ENCODE results near the gene LMX1A.

Gene LMX1A

GRCh38 chr1:165290148-165290547, 66.4 kb downstream of the LMX1A start:
- Mint-ChIP-seq H3K27me3 (peaks cover 19 to 45% of the 10 kb centered on the region in 2 donors), H3K9me3 (no peaks in the 10 kb centered on the region), H3K36me3 (ENCODE audit: insufficient read depth) (no peaks in the 10 kb centered on the region), H3K4me1 (ENCODE audit: low read depth in 2 of 2) (no peaks in the 10 kb centered on the region), H3K27ac (no peak overlapping the region), H3K4me3 (no peak overlapping the region)
- no peak for ATAC-seq (replicated peaks)
- no peak for DNase-seq

- ATAC-seq (replicated peaks): no peak
- H3K4me1 Mint-ChIP-seq (ENCODE audit: low read depth in 2 of 2): no peaks in the 10 kb centered on the region
- H3K36me3 Mint-ChIP-seq (ENCODE audit: insufficient read depth): no peaks in the 10 kb centered on the region
- no peak overlapping the region for H3K27ac Mint-ChIP-seq
- H3K9me3 Mint-ChIP-seq: no peaks in the 10 kb centered on the region
- DNase-seq: no peak
- no peak overlapping the region for H3K4me3 Mint-ChIP-seq
- peaks cover 21 to 49% of the 10 kb centered on the region in 2 donors for H3K27me3 Mint-ChIP-seq
Observed at GRCh38 chr1:165289556-165289955, 67.0 kb downstream of the LMX1A start.

- DNase-seq (no peak), ATAC-seq (replicated peaks) (no peak)
- no peak overlapping the region for H3K4me3 Mint-ChIP-seq
- no peak overlapping the region for H3K27ac Mint-ChIP-seq
- no peaks in the 10 kb centered on the region for H3K9me3 Mint-ChIP-seq
- no peaks in the 10 kb centered on the region for H3K4me1 Mint-ChIP-seq (ENCODE audit: low read depth in 2 of 2)
- no peaks in the 10 kb centered on the region for H3K36me3 Mint-ChIP-seq (ENCODE audit: insufficient read depth)
- H3K27me3 Mint-ChIP-seq: peaks cover 22 to 59% of the 10 kb centered on the region in 2 donors
Observed at GRCh38 chr1:165288350-165289120, 68.0 kb downstream of the LMX1A start.

GRCh38 chr1:165287781-165288180, 68.7 kb downstream of the LMX1A start:
- Mint-ChIP-seq H3K27me3 (peaks cover 27 to 63% of the 10 kb centered on the region in 2 donors), H3K4me3 (no peak overlapping the region), H3K4me1 (ENCODE audit: low read depth in 2 of 2) (no peaks in the 10 kb centered on the region), H3K36me3 (ENCODE audit: insufficient read depth) (no peaks in the 10 kb centered on the region), H3K27ac (no peak overlapping the region), H3K9me3 (no peaks in the 10 kb centered on the region)
- ATAC-seq (replicated peaks) (no peak), DNase-seq (no peak)

DNA sequence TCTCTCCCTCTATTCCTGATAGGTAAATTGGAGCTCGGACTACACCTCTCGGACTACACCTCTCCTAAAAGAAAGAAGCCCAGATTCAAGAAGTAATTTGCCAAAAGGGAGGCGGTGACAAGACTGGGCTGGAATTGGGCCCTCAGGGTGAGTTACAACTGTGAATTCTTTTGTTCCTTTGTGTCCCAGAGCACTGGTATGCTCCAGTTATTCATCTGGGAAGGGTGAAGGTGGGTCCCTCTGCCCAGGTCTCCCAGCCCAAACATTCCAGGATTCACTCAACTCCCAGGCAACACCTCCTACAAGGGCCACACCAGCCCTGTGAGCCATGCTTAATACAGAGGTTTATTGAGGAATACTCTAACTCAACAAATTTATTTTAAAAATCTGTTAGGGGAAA, 69.2 kb downstream of the LMX1A start:
- no peaks in the 10 kb centered on the region for H3K4me1 Mint-ChIP-seq (ENCODE audit: low read depth in 2 of 2)
- no peak overlapping the region for H3K4me3 Mint-ChIP-seq
- DNase-seq (no peak), ATAC-seq (replicated peaks) (no peak)
- H3K9me3 Mint-ChIP-seq: no peaks in the 10 kb centered on the region
- no peaks in the 10 kb centered on the region for H3K36me3 Mint-ChIP-seq (ENCODE audit: insufficient read depth)
- peaks cover 27 to 64% of the 10 kb centered on the region in 2 donors for H3K27me3 Mint-ChIP-seq
- no peak overlapping the region for H3K27ac Mint-ChIP-seq

- no peak overlapping the region for H3K4me3 Mint-ChIP-seq
- ATAC-seq (replicated peaks) (no peak), DNase-seq (no peak)
- H3K36me3 Mint-ChIP-seq (ENCODE audit: insufficient read depth): no peaks in the 10 kb centered on the region
- H3K27ac Mint-ChIP-seq: no peak overlapping the region
- peaks cover 27 to 66% of the 10 kb centered on the region in 2 donors for H3K27me3 Mint-ChIP-seq
- no peaks in the 10 kb centered on the region for H3K9me3 Mint-ChIP-seq
- no peaks in the 10 kb centered on the region for H3K4me1 Mint-ChIP-seq (ENCODE audit: low read depth in 2 of 2)
Observed at GRCh38 chr1:165284454-165284853, 72.1 kb downstream of the LMX1A start.

- no peaks in the 10 kb centered on the region for H3K4me1 Mint-ChIP-seq (ENCODE audit: low read depth in 2 of 2)
- H3K27ac Mint-ChIP-seq: no peak overlapping the region
- DNase-seq (no peak), ATAC-seq (replicated peaks) (no peak)
- no peaks in the 10 kb centered on the region for H3K9me3 Mint-ChIP-seq
- no peaks in the 10 kb centered on the region for H3K36me3 Mint-ChIP-seq (ENCODE audit: insufficient read depth)
- no peak overlapping the region for H3K4me3 Mint-ChIP-seq
- H3K27me3 Mint-ChIP-seq: peaks cover 12 to 42% of the 10 kb centered on the region in 2 donors
Observed at GRCh38 chr1:165281207-165281901, 75.2 kb downstream of the LMX1A start.

DNA sequence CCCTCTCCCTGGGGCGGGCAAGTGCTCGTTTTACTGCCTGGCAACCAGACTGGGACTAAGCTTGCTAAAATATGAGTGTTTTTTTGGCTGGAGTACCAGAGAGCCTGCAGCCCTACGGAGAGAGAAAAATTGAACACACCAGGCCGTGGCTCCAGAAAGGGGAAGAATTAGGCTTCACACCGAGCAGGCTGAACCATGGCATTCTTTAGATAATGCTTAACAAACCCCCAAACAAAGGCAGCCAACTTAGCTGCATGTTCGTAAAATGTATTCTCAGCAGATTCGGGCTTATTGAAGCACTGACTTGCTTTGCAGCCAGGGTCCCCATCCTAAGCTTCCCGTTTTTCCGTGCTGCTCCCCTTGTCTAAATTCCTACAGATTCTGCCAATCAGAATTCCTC, 76.6 kb downstream of the LMX1A start:
- peaks cover 6 to 28% of the 10 kb centered on the region in 2 donors for H3K27me3 Mint-ChIP-seq
- DNase-seq (no peak), ATAC-seq (replicated peaks) (no peak)
- H3K9me3 Mint-ChIP-seq: no peaks in the 10 kb centered on the region
- H3K4me3 Mint-ChIP-seq: no peak overlapping the region
- H3K36me3 Mint-ChIP-seq (ENCODE audit: insufficient read depth): no peaks in the 10 kb centered on the region
- no peak overlapping the region for H3K27ac Mint-ChIP-seq
- H3K4me1 Mint-ChIP-seq (ENCODE audit: low read depth in 2 of 2): no peaks in the 10 kb centered on the region

GRCh38 chr1:165276314-165276713, 80.2 kb downstream of the LMX1A start:
- ATAC-seq (replicated peaks): no peak
- no peaks in the 10 kb centered on the region for H3K4me1 Mint-ChIP-seq (ENCODE audit: low read depth in 2 of 2)
- no peak overlapping the region for H3K27ac Mint-ChIP-seq
- H3K27me3 Mint-ChIP-seq: peaks cover 0 to 11% of the 10 kb centered on the region in 2 donors
- H3K36me3 Mint-ChIP-seq (ENCODE audit: insufficient read depth): no peaks in the 10 kb centered on the region
- no peak overlapping the region for H3K4me3 Mint-ChIP-seq
- no peak for DNase-seq
- H3K9me3 Mint-ChIP-seq: no peaks in the 10 kb centered on the region

GRCh38 chr1:165265196-165265838, 91.2 kb downstream of the LMX1A start:
- H3K27ac Mint-ChIP-seq: no peak overlapping the region
- H3K4me3 Mint-ChIP-seq: no peak overlapping the region
- no peak for ATAC-seq (replicated peaks)
- peaks cover 0 to 2% of the 10 kb centered on the region in 2 donors for H3K9me3 Mint-ChIP-seq
- H3K4me1 Mint-ChIP-seq (ENCODE audit: low read depth in 2 of 2): no peaks in the 10 kb centered on the region
- no peaks in the 10 kb centered on the region for H3K36me3 Mint-ChIP-seq (ENCODE audit: insufficient read depth)
- H3K27me3 Mint-ChIP-seq: no peaks in the 10 kb centered on the region
- no peak for DNase-seq

DNA sequence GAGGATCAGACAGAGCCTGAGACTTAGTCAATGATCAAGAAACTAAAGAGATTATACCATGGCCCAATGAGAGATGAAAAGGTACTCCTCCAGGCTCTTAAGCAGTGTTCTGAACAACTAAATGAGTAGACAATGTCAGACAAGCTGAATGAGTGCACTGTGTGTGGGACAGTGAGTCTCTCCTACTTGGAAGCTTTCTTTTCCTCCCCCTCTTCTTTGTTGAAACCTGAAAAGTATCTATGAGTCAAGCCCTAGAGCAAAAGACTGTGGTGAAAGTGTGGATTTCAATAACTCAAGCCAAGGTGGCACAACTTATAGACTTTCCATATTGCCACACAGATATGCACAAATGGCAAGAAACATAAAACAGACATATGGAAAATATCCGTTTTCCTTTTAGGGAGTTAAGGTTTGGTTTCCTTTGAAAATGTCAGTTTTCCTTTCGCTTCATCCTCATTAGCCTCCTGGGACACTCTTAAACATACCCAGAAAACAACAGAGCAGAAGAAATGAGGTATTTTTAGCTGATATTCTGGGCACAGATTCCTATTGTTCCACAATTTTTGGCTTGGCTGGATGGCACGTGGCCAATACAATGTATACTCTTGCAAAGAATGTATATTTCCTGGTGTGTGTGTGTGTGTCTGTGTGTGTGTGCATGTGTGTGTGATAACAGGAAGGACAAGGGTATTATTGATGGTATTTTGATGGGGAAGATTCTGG, 96.6 kb downstream of the LMX1A start:
- no peak overlapping the region for H3K4me3 Mint-ChIP-seq
- ATAC-seq (replicated peaks) (no peak), DNase-seq (no peak)
- H3K4me1 Mint-ChIP-seq (ENCODE audit: low read depth in 2 of 2): no peaks in the 10 kb centered on the region
- H3K9me3 Mint-ChIP-seq: no peaks in the 10 kb centered on the region
- no peak overlapping the region for H3K27ac Mint-ChIP-seq
- no peaks in the 10 kb centered on the region for H3K36me3 Mint-ChIP-seq (ENCODE audit: insufficient read depth)
- H3K27me3 Mint-ChIP-seq: peaks cover 16 to 34% of the 10 kb centered on the region in 2 donors

- Mint-ChIP-seq H3K27ac (no peak overlapping the region), H3K4me3 (no peak overlapping the region), H3K9me3 (no peaks in the 10 kb centered on the region), H3K36me3 (ENCODE audit: insufficient read depth) (no peaks in the 10 kb centered on the region), H3K27me3 (peaks cover 16 to 40% of the 10 kb centered on the region in 2 donors), H3K4me1 (ENCODE audit: low read depth in 2 of 2) (no peaks in the 10 kb centered on the region)
- DNase-seq (no peak), ATAC-seq (replicated peaks) (no peak)
Observed at GRCh38 chr1:165259236-165259635, 97.3 kb downstream of the LMX1A start.

- DNase-seq: peak in 1 of 3 experiments; percentile 2
- H3K36me3 Mint-ChIP-seq (ENCODE audit: insufficient read depth): no peaks in the 10 kb centered on the region
- H3K4me3 Mint-ChIP-seq: no peak overlapping the region
- peaks cover 16 to 48% of the 10 kb centered on the region in 2 donors for H3K27me3 Mint-ChIP-seq
- no peaks in the 10 kb centered on the region for H3K9me3 Mint-ChIP-seq
- no peak overlapping the region for H3K27ac Mint-ChIP-seq
- no peaks in the 10 kb centered on the region for H3K4me1 Mint-ChIP-seq (ENCODE audit: low read depth in 2 of 2)
- ATAC-seq (replicated peaks): no peak
Observed at GRCh38 chr1:165257969-165258459, 98.5 kb downstream of the LMX1A start.

Measured in effector memory CD8-positive, alpha-beta T cell (primary cell).